ENCODE results near the gene NDEL1.

DNA sequence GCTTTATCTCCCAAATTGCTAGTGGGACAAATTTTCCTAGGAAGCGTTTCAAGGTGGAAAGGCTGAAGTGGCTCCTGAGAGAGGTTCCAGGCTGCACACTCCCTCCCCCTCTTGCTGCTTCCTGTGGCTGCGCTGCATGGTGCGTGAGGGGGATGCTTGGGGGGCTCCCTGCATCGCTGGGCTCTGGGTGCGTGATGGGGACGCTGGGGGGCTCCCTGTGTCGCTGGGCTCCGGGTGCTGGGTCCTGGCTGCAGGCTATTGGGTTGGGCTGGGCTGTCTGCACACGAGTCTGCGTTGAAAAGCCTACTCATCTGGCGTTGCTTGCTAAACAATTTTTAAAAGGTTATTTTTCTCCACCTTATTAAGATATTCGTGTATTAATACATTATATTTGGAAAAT, 30.1 kb downstream of the NDEL1 start:
- TF ChIP-seq, protein P1, sequence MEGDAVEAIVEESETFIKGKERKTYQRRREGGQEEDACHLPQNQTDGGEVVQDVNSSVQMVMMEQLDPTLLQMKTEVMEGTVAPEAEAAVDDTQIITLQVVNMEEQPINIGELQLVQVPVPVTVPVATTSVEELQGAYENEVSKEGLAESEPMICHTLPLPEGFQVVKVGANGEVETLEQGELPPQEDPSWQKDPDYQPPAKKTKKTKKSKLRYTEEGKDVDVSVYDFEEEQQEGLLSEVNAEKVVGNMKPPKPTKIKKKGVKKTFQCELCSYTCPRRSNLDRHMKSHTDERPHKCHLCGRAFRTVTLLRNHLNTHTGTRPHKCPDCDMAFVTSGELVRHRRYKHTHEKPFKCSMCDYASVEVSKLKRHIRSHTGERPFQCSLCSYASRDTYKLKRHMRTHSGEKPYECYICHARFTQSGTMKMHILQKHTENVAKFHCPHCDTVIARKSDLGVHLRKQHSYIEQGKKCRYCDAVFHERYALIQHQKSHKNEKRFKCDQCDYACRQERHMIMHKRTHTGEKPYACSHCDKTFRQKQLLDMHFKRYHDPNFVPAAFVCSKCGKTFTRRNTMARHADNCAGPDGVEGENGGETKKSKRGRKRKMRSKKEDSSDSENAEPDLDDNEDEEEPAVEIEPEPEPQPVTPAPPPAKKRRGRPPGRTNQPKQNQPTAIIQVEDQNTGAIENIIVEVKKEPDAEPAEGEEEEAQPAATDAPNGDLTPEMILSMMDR (conservative IDR thresholded peaks at IDR 0.05; ENCODE audit: low read depth, low read length), result no peak
- TF ChIP-seq EZH2 (IDR thresholded peaks at IDR 0.05; ENCODE audit: borderline replicate concordance, low read depth, low read length, poor library complexity, severe bottlenecking), result no peak

All from A673 (cell line).